ENCODE data around the gene SLC45A3. TPM values are rescaled to one million over a fixed set of nuclear protein-coding genes. Genes with fewer than 3 reads are reported as not detected.

Gene SLC45A3
- total RNA-seq, 1 experiment from 2014 or later, result 12.3 TPM

DNA sequence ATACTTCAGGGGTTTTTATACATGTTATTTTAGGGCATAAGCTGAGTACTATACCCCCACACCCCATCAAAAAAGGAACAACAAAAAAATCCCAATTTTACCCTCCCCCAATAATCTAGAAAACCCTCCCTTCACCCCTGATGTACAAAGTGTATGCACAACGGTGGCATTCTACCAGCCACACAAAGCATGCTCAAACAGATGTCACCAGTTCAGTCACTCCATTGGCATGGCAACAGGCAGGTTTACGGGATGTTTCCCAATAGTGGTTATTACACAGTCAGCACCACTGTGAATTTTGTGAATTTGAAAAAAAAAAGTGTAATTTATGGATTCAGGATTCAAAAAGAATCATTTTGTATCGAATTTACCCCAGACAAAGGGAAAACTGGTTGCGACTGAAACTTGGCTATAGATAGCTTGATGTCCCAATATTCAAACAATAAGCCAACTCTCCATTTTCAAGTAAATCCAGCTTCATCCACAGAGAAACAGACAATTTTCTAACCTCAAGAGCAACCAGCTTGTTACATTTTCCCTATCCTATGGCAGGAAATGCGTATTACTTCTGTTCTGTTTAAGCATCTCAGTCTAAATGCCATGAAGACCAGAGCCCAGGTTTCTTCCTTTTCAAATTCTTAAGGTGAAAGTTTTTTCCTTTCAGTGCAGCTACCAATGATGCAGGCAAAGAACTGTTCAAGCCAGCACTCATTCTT lies 34.0 kb upstream of the SLC45A3 start:
- TF ChIP-seq FOSL1 (IDR thresholded peaks at IDR 0.05; ENCODE audit: low read depth) (no peak), POLR2AphosphoS5 (IDR thresholded peaks at IDR 0.05; ENCODE audit: low read depth, low read length) (peak; percentile 46; the same call in 1 of the 2 replicates)
- CTCF ChIA-PET, result interaction anchor here (0.9 to 6.8 kb wide), 3 partner anchors 11 to 55 kb away, joined by 3 to 163 read pairs (median 4); no protein-coding TSS in a partner anchor
- no peaks in the 10 kb centered on the region for H3K9me3 ChIP-seq (ENCODE audit: control insufficient read depth in 1 of 2, insufficient read depth in 1 of 2, low read depth in 1 of 2, low read length in 2 of 2)
- POLR2A ChIA-PET, result no interaction called here
- no peak overlapping the region for H3K27ac ChIP-seq (ENCODE audit: low read depth, low read length)
- no peaks in the 10 kb centered on the region for H3K9me2 ChIP-seq (ENCODE audit: insufficient read depth)
- peaks cover under 1% of the 10 kb centered on the region; the same call in 1 of the 2 replicates for H4K20me1 ChIP-seq (ENCODE audit: insufficient read depth)
- H2AFZ ChIP-seq (ENCODE audit: low read depth, low read length, poor library complexity, severe bottlenecking), result no peak overlapping the region
- no peaks in the 10 kb centered on the region for H3K79me2 ChIP-seq (ENCODE audit: insufficient read depth, low read length)
- no peak overlapping the region for H3K4me3 ChIP-seq (replicated peaks in 1 of 2; ENCODE audit: low read depth in 1 of 2, low read length in 2 of 2)
- no peak overlapping the region for H3K9ac ChIP-seq (ENCODE audit: low read length)
- H3K4me2 ChIP-seq (ENCODE audit: low read length), result no peak overlapping the region
- DNase-seq (ENCODE audit: low read depth, low spot score) (no peak), ATAC-seq (no peak)
- RAD21 ChIA-PET (ENCODE audit: low non-redundant PET in 1 of 2, low total read pairs in 2 of 2, uncharacterized antibody in 2 of 2, unreplicated experiment in 2 of 2), result interaction anchor here in 1 of 2 experiments (0.8 kb wide), 1 partner anchor 55 kb away, joined by 5 read pairs; no protein-coding TSS in a partner anchor
- H3K36me3 ChIP-seq (ENCODE audit: control insufficient read depth in 1 of 2, insufficient read depth in 2 of 2, low read length in 2 of 2), result peaks cover 38 to 39% of the 10 kb centered on the region in 2 experiments
- no peaks in the 10 kb centered on the region for H3K4me1 ChIP-seq (ENCODE audit: control insufficient read depth in 1 of 2, insufficient read depth in 2 of 2, low read length in 2 of 2)
- intact Hi-C loops (cut with micrococcal nuclease), result no loop called here
- no TSS peak for BruUV-seq (replicated peaks)
- H3K27me3 ChIP-seq (ENCODE audit: insufficient read depth, low read length), result no peaks in the 10 kb centered on the region

DNA sequence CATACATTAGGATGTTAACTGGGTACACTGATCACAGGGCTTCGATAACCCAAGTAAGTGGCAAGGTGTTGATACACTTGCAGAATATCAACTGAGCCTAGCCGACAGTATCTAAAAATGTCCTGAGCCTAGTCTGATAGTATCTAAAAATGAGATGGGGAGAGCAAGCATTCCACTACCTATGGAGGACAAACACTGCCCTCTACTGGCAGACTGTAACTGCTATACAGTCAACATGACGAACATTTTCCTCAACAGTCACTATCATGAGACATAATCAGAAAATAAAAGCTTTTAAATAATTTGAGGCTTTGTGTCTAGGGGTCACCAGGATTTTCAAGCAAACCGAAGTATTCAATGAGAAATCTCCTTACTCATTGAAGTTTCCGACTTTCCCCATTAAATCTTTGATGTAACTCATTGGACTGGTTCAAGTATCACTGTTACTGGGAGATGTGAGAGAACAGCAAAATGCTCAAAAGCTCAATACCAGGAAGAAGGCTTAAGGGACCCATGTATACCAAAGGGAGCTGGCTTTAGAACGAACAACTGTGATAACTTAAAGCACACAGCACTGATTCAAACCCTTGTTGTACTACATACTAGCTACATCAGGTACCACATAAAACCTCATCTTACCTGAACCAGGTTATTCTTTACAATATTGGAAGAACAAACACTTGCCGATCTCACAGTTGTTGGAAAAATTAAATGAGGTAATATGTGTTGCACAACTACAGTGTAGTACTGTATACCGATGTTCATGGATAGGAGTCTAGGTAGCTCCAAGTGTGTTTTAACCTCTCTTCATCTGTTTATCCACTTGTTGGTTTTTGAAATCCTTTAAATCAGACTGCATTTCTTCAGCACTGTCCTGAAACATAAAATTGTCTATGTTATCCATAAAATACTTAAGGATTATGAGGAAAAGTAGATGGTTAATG lies 31.1 kb upstream of the SLC45A3 start:
- H3K79me2 ChIP-seq (ENCODE audit: insufficient read depth, low read length), result no peaks in the 10 kb centered on the region
- H3K27ac ChIP-seq (ENCODE audit: low read depth, low read length), result no peak overlapping the region
- no peak overlapping the region for H3K4me3 ChIP-seq (replicated peaks in 1 of 2; ENCODE audit: low read depth in 1 of 2, low read length in 2 of 2)
- intact Hi-C loops (cut with micrococcal nuclease), result loop anchor here (1.0 to 2.0 kb wide), 3 partner anchors 52 to 183 kb away; no protein-coding TSS in a partner anchor
- DNase-seq (ENCODE audit: low read depth, low spot score), result peak; percentile 68
- no TSS peak for BruUV-seq (replicated peaks)
- no peaks in the 10 kb centered on the region for H3K27me3 ChIP-seq (ENCODE audit: insufficient read depth, low read length)
- H3K9me3 ChIP-seq (ENCODE audit: control insufficient read depth in 1 of 2, insufficient read depth in 1 of 2, low read depth in 1 of 2, low read length in 2 of 2), result no peaks in the 10 kb centered on the region
- H3K9ac ChIP-seq (ENCODE audit: low read length), result no peak overlapping the region
- no peaks in the 10 kb centered on the region for H3K4me1 ChIP-seq (ENCODE audit: control insufficient read depth in 1 of 2, insufficient read depth in 2 of 2, low read length in 2 of 2)
- no peaks in the 10 kb centered on the region for H3K9me2 ChIP-seq (ENCODE audit: insufficient read depth)
- ATAC-seq, result peak; percentile 93
- CTCF ChIA-PET, result interaction anchor here (0.7 to 6.8 kb wide), 36 partner anchors 9 to 395 kb away, joined by 3 to 163 read pairs (median 4); partner anchors contain the start of genes ELK4 and SLC45A3
- H4K20me1 ChIP-seq (ENCODE audit: insufficient read depth), result no peaks in the 10 kb centered on the region; the same call in 1 of the 2 replicates
- H3K36me3 ChIP-seq (ENCODE audit: control insufficient read depth in 1 of 2, insufficient read depth in 2 of 2, low read length in 2 of 2), result peaks cover 10 to 12% of the 10 kb centered on the region in 2 experiments
- peak; percentile 93 for TF ChIP-seq RAD21 (IDR thresholded peaks at IDR 0.05; ENCODE audit: low read depth)
- peak; percentile 40; the same call in 1 of the 2 replicates for TF ChIP-seq JUND (IDR thresholded peaks at IDR 0.05)
- TF ChIP-seq, protein P1, sequence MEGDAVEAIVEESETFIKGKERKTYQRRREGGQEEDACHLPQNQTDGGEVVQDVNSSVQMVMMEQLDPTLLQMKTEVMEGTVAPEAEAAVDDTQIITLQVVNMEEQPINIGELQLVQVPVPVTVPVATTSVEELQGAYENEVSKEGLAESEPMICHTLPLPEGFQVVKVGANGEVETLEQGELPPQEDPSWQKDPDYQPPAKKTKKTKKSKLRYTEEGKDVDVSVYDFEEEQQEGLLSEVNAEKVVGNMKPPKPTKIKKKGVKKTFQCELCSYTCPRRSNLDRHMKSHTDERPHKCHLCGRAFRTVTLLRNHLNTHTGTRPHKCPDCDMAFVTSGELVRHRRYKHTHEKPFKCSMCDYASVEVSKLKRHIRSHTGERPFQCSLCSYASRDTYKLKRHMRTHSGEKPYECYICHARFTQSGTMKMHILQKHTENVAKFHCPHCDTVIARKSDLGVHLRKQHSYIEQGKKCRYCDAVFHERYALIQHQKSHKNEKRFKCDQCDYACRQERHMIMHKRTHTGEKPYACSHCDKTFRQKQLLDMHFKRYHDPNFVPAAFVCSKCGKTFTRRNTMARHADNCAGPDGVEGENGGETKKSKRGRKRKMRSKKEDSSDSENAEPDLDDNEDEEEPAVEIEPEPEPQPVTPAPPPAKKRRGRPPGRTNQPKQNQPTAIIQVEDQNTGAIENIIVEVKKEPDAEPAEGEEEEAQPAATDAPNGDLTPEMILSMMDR (IDR thresholded peaks at IDR 0.05 in 2 of 3, conservative IDR thresholded peaks at IDR 0.05 in 1 of 3; ENCODE audit: borderline replicate concordance in 1 of 3, insufficient read depth in 1 of 3, low read depth in 2 of 3, low read length in 2 of 3), result peak; percentile 86 to 92 (median 90)
- no peak for TF ChIP-seq TCF7L2 (IDR thresholded peaks at IDR 0.05; ENCODE audit: borderline replicate concordance, extremely low read depth, insufficient read depth, insufficient read length)
- TF ChIP-seq SRF (IDR thresholded peaks at IDR 0.05; ENCODE audit: low read depth), result no peak
- no peak for TF ChIP-seq EZH2phosphoT487 (IDR thresholded peaks at IDR 0.05; ENCODE audit: borderline replicate concordance)
- peak; percentile 18; the same call in 1 of the 2 replicates for TF ChIP-seq FOSL1 (IDR thresholded peaks at IDR 0.05; ENCODE audit: low read depth)
- no peak for TF ChIP-seq SIN3A (IDR thresholded peaks at IDR 0.05; ENCODE audit: low read depth)
- TF ChIP-seq, protein P2, sequence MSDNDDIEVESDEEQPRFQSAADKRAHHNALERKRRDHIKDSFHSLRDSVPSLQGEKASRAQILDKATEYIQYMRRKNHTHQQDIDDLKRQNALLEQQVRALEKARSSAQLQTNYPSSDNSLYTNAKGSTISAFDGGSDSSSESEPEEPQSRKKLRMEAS (IDR thresholded peaks at IDR 0.05), result peak; percentile 10; the same call in 1 of the 2 replicates
- no peak for TF ChIP-seq YY1 (IDR thresholded peaks at IDR 0.05; ENCODE audit: extremely low read depth, insufficient replicate concordance, low read depth, low read length)
- TF ChIP-seq CBX3 (IDR thresholded peaks at IDR 0.05; ENCODE audit: low read depth), result 0 out of 2 replicates have a peak, but pooled peaks have one; percentile 45
- H3K4me2 ChIP-seq (ENCODE audit: low read length), result no peak overlapping the region
- H2AFZ ChIP-seq (ENCODE audit: low read depth, low read length, poor library complexity, severe bottlenecking), result no peak overlapping the region
- POLR2A ChIA-PET, result interaction anchor here (1.8 to 2.7 kb wide), 2 partner anchors 53 to 79 kb away, joined by 4 to 16 read pairs; partner anchors contain the start of gene ELK4
- RAD21 ChIA-PET (ENCODE audit: low non-redundant PET in 1 of 2, low total read pairs in 2 of 2, uncharacterized antibody in 2 of 2, unreplicated experiment in 2 of 2), result interaction anchor here (0.6 to 2.8 kb wide), 6 partner anchors 52 to 120 kb away, joined by 3 to 15 read pairs (median 6); no protein-coding TSS in a partner anchor
